Psoas muscle (tissue), 8 donors: Measurements from ENCODE around the gene ABCC3. TPM values are rescaled to one million over a fixed set of nuclear protein-coding genes. Genes with fewer than 3 reads are reported as not detected.
A peak's percentile ranks its signal among the peaks of the same experiment; 100 is the strongest.

Experiments used
- ATAC-seq, 4 donors: fragments of 200-7000 bp; cut with Tn5 transposase; one replicate each; pipeline ENCODE4 v1.9.1; 2020; ENCODE audit warnings: moderate library complexity in 3 of 4, mild to moderate bottlenecking in 2 of 4
- DNase-seq, 2 donors: peaks; one replicate each; pipeline ENCODE4 v3.0.0-alpha.2; 2020
- H3K27ac ChIP-seq: fragments of 200-600 bp; one replicate; pipeline ENCODE4 v1.8.0; 2022
- H3K27me3 ChIP-seq, 3 donors: fragments of 200-600 bp in 1 of 3; one replicate each; pipeline versions ENCODE4 v1.6.1 to v1.8.0; 2013 to 2022; ENCODE audit warnings: low read length in 2 of 3, mild to moderate bottlenecking in 2 of 3, moderate library complexity in 1 of 3; ENCODE audit not compliant: insufficient read depth in 3 of 3
- H3K36me3 ChIP-seq, 2 donors: fragments of 200-600 bp in 1 of 2; one replicate each; pipeline versions ENCODE4 v1.6.1 to v1.8.0; 2013 to 2022; ENCODE audit warnings: low read depth in 1 of 2, mild to moderate bottlenecking in 1 of 2, moderate library complexity in 1 of 2; ENCODE audit not compliant: insufficient read depth in 1 of 2
- H3K4me1 ChIP-seq: fragments of 200-600 bp; one replicate; pipeline ENCODE4 v1.8.0; 2022
- H3K4me3 ChIP-seq: fragments of 200-600 bp; one replicate; pipeline ENCODE4 v1.8.0; 2022; ENCODE audit warnings: mild to moderate bottlenecking
- H3K9me3 ChIP-seq: fragments of 200-600 bp; one replicate; pipeline ENCODE4 v1.8.0; 2022
- WGBS, 3 donors: extraction: QIAGEN DNeasy Blood & Tissue Kit; methylation state at CpG; one replicate each; pipeline versions ENCODE4 v1.1.6 to v1.1.7; 2013; 5-methylcytosine and 5-hydroxymethylcytosine counted together
- intact Hi-C, 2 donors: fragments of 100-400 bp; cut with DNase I; formaldehyde crosslinking; loops; one replicate each; pipeline versions ENCODE4 v1.11.0 to v1.14.2; 2022
- polyA plus RNA-seq, 3 donors: library from polyadenylated mRNA; stranded (reverse); fragments of 200-250 nt; gene quantifications; one replicate each; pipeline ENCODE4 v1.2.3, GENCODE V29; 2013
- total RNA-seq, 4 donors: library from RNA; stranded (reverse); fragmentation: NEBNext Ultra II Directional in 2 of 4; extraction: Animal tissue kit (Norgen Biotek cat#: 25700) in 2 of 4; gene quantifications; one replicate each; pipeline versions ENCODE4 v1.2.1 to v1.2.4, GENCODE V29; 2021 to 2023
- TF ChIP-seq, protein P1 (sequence below): fragments of 200-600 bp; IDR thresholded peaks from one replicate; pipeline ENCODE4 v1.8.0; 2022; ENCODE audit warnings: antibody characterized with exemption
- donor health status: healthy with polysubstance abuse.
- donor health status: DM: no; HTN: no; CAD: no; lungs with moderate emphysema.
- donor health status: Bipolar disorder and iron deficiency.
- donor health status: healthy.
- donor health status: DM: yes; HTN: yes; CAD: no.
- donor health status: DM: no; HTN: no; CAD: no.
- donor health status: DM: no; HTN: no; CAD: no.
- donor health status: DM: yes; HTN: yes; CAD: no.

Gene ABCC3
- total and polyA plus RNA-seq, 7 donors, result 0.36 to 1.6 (median 0.61) TPM

- DNase-seq (no peak), ATAC-seq (peak in 1 of 4 donors; percentile 18)
- no peak overlapping the region for H3K4me3 ChIP-seq
- TF ChIP-seq, protein P1, sequence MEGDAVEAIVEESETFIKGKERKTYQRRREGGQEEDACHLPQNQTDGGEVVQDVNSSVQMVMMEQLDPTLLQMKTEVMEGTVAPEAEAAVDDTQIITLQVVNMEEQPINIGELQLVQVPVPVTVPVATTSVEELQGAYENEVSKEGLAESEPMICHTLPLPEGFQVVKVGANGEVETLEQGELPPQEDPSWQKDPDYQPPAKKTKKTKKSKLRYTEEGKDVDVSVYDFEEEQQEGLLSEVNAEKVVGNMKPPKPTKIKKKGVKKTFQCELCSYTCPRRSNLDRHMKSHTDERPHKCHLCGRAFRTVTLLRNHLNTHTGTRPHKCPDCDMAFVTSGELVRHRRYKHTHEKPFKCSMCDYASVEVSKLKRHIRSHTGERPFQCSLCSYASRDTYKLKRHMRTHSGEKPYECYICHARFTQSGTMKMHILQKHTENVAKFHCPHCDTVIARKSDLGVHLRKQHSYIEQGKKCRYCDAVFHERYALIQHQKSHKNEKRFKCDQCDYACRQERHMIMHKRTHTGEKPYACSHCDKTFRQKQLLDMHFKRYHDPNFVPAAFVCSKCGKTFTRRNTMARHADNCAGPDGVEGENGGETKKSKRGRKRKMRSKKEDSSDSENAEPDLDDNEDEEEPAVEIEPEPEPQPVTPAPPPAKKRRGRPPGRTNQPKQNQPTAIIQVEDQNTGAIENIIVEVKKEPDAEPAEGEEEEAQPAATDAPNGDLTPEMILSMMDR, result no peak
- intact Hi-C loops, result no loop called here
- 71 to 78% (median 73%) methylated on average over 7 of the region's 7 CpGs for WGBS, 3 donors
- peak overlapping the region; percentile 6 for H3K27ac ChIP-seq
- peaks cover 54% of the 10 kb centered on the region for H3K4me1 ChIP-seq
- H3K27me3 ChIP-seq, result no peaks in the 10 kb centered on the region
- no peaks in the 10 kb centered on the region for H3K36me3 ChIP-seq
- H3K9me3 ChIP-seq, result no peaks in the 10 kb centered on the region
Measured at GRCh38 chr17:50731575-50732460, 97.1 kb downstream of the ABCC3 start.

GRCh38 chr17:50735287-50735686, 100.6 kb downstream of the ABCC3 start:
- TF ChIP-seq, protein P1, result no peak
- no peaks in the 10 kb centered on the region for H3K9me3 ChIP-seq
- no peaks in the 10 kb centered on the region for H3K27me3 ChIP-seq
- H3K4me1 ChIP-seq, result peaks cover 27% of the 10 kb centered on the region
- ATAC-seq, result no peak
- no peak for DNase-seq
- intact Hi-C loops, result no loop called here
- WGBS, 3 donors, result 80 to 83% (median 81%) methylated on average over 3 of the region's 3 CpGs
- peaks cover 2 to 32% of the 10 kb centered on the region in 2 donors for H3K36me3 ChIP-seq
- H3K4me3 ChIP-seq, result no peak overlapping the region
- H3K27ac ChIP-seq, result no peak overlapping the region

- intact Hi-C loops, result no loop called here
- TF ChIP-seq, protein P1, result no peak
- ATAC-seq (peak; percentile 25 to 43 (median 34)), DNase-seq (no peak)
- WGBS, 3 donors, result 85 to 95% (median 86%) methylated on average over 2 of the region's 2 CpGs
- Histone ChIP-seq H3K4me1 (peaks cover 11% of the 10 kb centered on the region), H3K4me3 (no peak overlapping the region), H3K9me3 (no peaks in the 10 kb centered on the region), H3K27ac (no peak overlapping the region), H3K36me3 (peaks cover 9 to 51% of the 10 kb centered on the region in 2 donors), H3K27me3 (no peaks in the 10 kb centered on the region)
Measured at GRCh38 chr17:50737118-50737698, 102.5 kb downstream of the ABCC3 start.

DNA sequence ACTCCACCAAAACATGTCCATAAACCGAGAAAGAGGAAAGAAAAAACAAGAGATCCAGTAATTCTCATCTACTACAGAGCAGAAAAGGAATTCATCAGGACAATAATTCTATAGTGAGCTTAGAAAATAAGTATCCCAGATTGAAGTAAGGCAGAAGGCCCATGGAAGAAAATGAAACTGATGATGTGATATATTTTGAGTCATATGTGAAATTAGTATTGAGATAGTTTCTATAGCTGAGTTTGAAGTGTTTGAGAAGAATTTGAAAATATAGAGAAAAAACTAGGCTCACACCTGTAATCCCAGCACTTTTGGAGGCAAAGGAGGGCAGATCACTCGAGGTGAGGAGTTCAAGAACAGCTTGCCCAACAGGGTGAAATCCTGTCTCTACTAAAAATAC, 104.4 kb downstream of the ABCC3 start:
- H3K36me3 ChIP-seq, result peaks cover 11 to 70% of the 10 kb centered on the region in 2 donors
- WGBS, 3 donors, result 35 to 60% (median 38%) methylated on average over 2 of the region's 2 CpGs
- TF ChIP-seq, protein P1, result no peak
- H3K4me3 ChIP-seq, result no peak overlapping the region
- no peak for ATAC-seq
- no peak for DNase-seq
- H3K4me1 ChIP-seq, result peaks cover 11% of the 10 kb centered on the region
- no peaks in the 10 kb centered on the region for H3K9me3 ChIP-seq
- no peaks in the 10 kb centered on the region for H3K27me3 ChIP-seq
- intact Hi-C loops, result no loop called here
- no peak overlapping the region for H3K27ac ChIP-seq

Other genes starting within 250 kb of the ABCC3 start
- 10 to 100 TPM; 15.9 to 53.9 (median 44.7) TPM for gene LRRC59, start 237.4 kb upstream of the ABCC3 start, total RNA-seq
- gene LRRC59, start 237.4 kb upstream of the ABCC3 start, polyA plus RNA-seq, result 100 to 1,000 TPM in 1 of 3 donors, 10 to 100 TPM in 2; 40.8 to 122 (median 90.2) TPM
- gene ACSF2, start 208.7 kb upstream of the ABCC3 start, total RNA-seq, result 10 to 100 TPM; 14.4 to 72.3 (median 44.7) TPM
- gene ACSF2, start 208.7 kb upstream of the ABCC3 start, polyA plus RNA-seq, result 10 to 100 TPM; 17.0 to 69.7 (median 19.6) TPM
- gene CHAD, start 166.0 kb upstream of the ABCC3 start, total RNA-seq, result under 1 TPM in 3 of 4 donors, not detected in 1; 0.32 to 0.76 (median 0.44) TPM
- gene CHAD, start 166.0 kb upstream of the ABCC3 start, polyA plus RNA-seq, result under 1 TPM in 2 of 3 donors, not detected in 1; 0.09 to 0.42 TPM
- gene RSAD1, start 156.0 kb upstream of the ABCC3 start, total RNA-seq, result 10 to 100 TPM; 44.1 to 60.4 (median 50.0) TPM
- 10 to 100 TPM; 34.3 to 63.2 (median 52.4) TPM for gene RSAD1, start 156.0 kb upstream of the ABCC3 start, polyA plus RNA-seq
- gene MYCBPAP, start 126.4 kb upstream of the ABCC3 start, total RNA-seq, result under 1 TPM in 3 of 4 donors, not detected in 1; 0.27 to 0.99 (median 0.52) TPM
- gene MYCBPAP, start 126.4 kb upstream of the ABCC3 start, polyA plus RNA-seq, result under 1 TPM in 2 of 3 donors, not detected in 1; 0.05 TPM
- gene EPN3, start 102.1 kb upstream of the ABCC3 start, total RNA-seq, result under 1 TPM in 2 of 4 donors, not detected in 2; 0.12 to 0.15 TPM
- gene EPN3, start 102.1 kb upstream of the ABCC3 start, polyA plus RNA-seq, result under 1 TPM in 1 of 3 donors, not detected in 2; 0.03 TPM
- gene SPATA20, start 87.7 kb upstream of the ABCC3 start, total RNA-seq, result 10 to 100 TPM; 16.7 to 25.8 (median 21.9) TPM
- 1 to 10 TPM; 4.8 to 9.7 (median 5.4) TPM for gene SPATA20, start 87.7 kb upstream of the ABCC3 start, polyA plus RNA-seq
- under 1 TPM in 3 of 4 donors, not detected in 1; 0.02 to 0.24 (median 0.17) TPM for gene CACNA1G, start 74.2 kb upstream of the ABCC3 start, total RNA-seq
- under 1 TPM in 2 of 3 donors, not detected in 1; 0.04 TPM for gene CACNA1G, start 74.2 kb upstream of the ABCC3 start, polyA plus RNA-seq
- gene ANKRD40, start 73.0 kb downstream of the ABCC3 start, total RNA-seq, result 100 to 1,000 TPM in 3 of 4 donors, 10 to 100 TPM in 1; 91.8 to 132 (median 112) TPM
- gene ANKRD40, start 73.0 kb downstream of the ABCC3 start, polyA plus RNA-seq, result 100 to 1,000 TPM in 1 of 3 donors, 10 to 100 TPM in 2; 42.6 to 155 (median 46.6) TPM
- 10 to 100 TPM; 25.4 to 55.9 (median 49.9) TPM for gene LUC7L3, start 84.7 kb downstream of the ABCC3 start, total RNA-seq
- 100 to 1,000 TPM in 1 of 3 donors, 10 to 100 TPM in 2; 33.4 to 108 (median 49.2) TPM for gene LUC7L3, start 84.7 kb downstream of the ABCC3 start, polyA plus RNA-seq
- gene ANKRD40CL, start 132.6 kb downstream of the ABCC3 start, total RNA-seq, result not detected
- not detected for gene ANKRD40CL, start 132.6 kb downstream of the ABCC3 start, polyA plus RNA-seq
- 1 to 10 TPM in 2 of 4 donors, under 1 TPM in 2; 0.25 to 3.4 (median 1.1) TPM for gene WFIKKN2, start 200.7 kb downstream of the ABCC3 start, total RNA-seq
- gene WFIKKN2, start 200.7 kb downstream of the ABCC3 start, polyA plus RNA-seq, result under 1 TPM; 0.09 to 0.32 (median 0.30) TPM
- gene TOB1, start 231.5 kb downstream of the ABCC3 start, total RNA-seq, result 100 to 1,000 TPM in 3 of 4 donors, 10 to 100 TPM in 1; 74.9 to 155 (median 102) TPM
- 10 to 100 TPM; 12.8 to 40.9 (median 21.4) TPM for gene TOB1, start 231.5 kb downstream of the ABCC3 start, polyA plus RNA-seq